HG02884 (cell line): ENCODE data around the gene GPR15.

ENCODE experiments used
- ATAC-seq: cut with Tn5 transposase; IDR thresholded peaks from one replicate; pipeline ENCODE4 v1.9.1; 2021; ENCODE audit warnings: mild to moderate bottlenecking, moderate library complexity; ENCODE audit not compliant: unreplicated experiment

Gene GPR15

GRCh38 chr3:98582042-98582441, 50.3 kb downstream of the GPR15 start:
- ATAC-seq, result no peak

- no peak for ATAC-seq
Observed at GRCh38 chr3:98583766-98584165, 52.0 kb downstream of the GPR15 start.
